ENCODE results near the gene CD81. TPM values are rescaled to one million over a fixed set of nuclear protein-coding genes. Genes with fewer than 3 reads are reported as not detected.

CD81 gene
- total RNA-seq, 3 donors from 2014 or later: 311 to 770 (median 330) TPM

GRCh38 chr11:2421996-2422395, 44.9 kb downstream of the CD81 start:
- no peak for TF ChIP-seq CTCF (IDR thresholded peaks at IDR 0.05)
- TF ChIP-seq POLR2A (IDR thresholded peaks at IDR 0.05): no peak
- TF ChIP-seq POLR2AphosphoS5 (IDR thresholded peaks at IDR 0.05): no peak
- H3K36me3 ChIP-seq: no peaks in the 10 kb centered on the region
- no peak overlapping the region for H3K4me3 ChIP-seq
- no peak overlapping the region for H3K27ac ChIP-seq
- H3K27me3 ChIP-seq: peaks cover 0 to 4% of the 10 kb centered on the region in 2 donors
- intact Hi-C loops (cut with DNase I; ENCODE audit: low total_unique reads): loop anchor here (5.0 kb wide), 1 partner anchor 225 kb away; no protein-coding TSS in a partner anchor
- H3K9me3 ChIP-seq: no peaks in the 10 kb centered on the region
- H3K4me1 ChIP-seq: peaks cover 0 to 3% of the 10 kb centered on the region in 2 donors
- no peak for DNase-seq (ENCODE audit: low spot score in 2 of 2)

GRCh38 chr11:2422461-2423156, 45.5 kb downstream of the CD81 start:
- TF ChIP-seq POLR2A (IDR thresholded peaks at IDR 0.05) (no peak), POLR2AphosphoS5 (IDR thresholded peaks at IDR 0.05) (no peak), CTCF (IDR thresholded peaks at IDR 0.05) (no peak)
- no peak overlapping the region for H3K4me3 ChIP-seq
- peaks cover 0 to 4% of the 10 kb centered on the region in 2 donors for H3K27me3 ChIP-seq
- H3K36me3 ChIP-seq: no peaks in the 10 kb centered on the region
- no peaks in the 10 kb centered on the region for H3K9me3 ChIP-seq
- intact Hi-C loops (cut with DNase I; ENCODE audit: low total_unique reads): loop anchor here (5.0 kb wide), 1 partner anchor 225 kb away; no protein-coding TSS in a partner anchor
- no peak overlapping the region for H3K27ac ChIP-seq
- H3K4me1 ChIP-seq: peaks cover 0 to 3% of the 10 kb centered on the region in 2 donors
- DNase-seq (ENCODE audit: low spot score in 2 of 2): no peak

GRCh38 chr11:2423157-2424025, 46.3 kb downstream of the CD81 start:
- H3K4me1 ChIP-seq: peaks cover 0 to 3% of the 10 kb centered on the region in 2 donors
- no peak overlapping the region for H3K4me3 ChIP-seq
- DNase-seq (ENCODE audit: low spot score in 2 of 2): no peak
- intact Hi-C loops (cut with DNase I; ENCODE audit: low total_unique reads): loop anchor here (5.0 kb wide), 1 partner anchor 226 kb away; no protein-coding TSS in a partner anchor
- H3K27me3 ChIP-seq: peaks cover 0 to 4% of the 10 kb centered on the region in 2 donors
- TF ChIP-seq POLR2A (IDR thresholded peaks at IDR 0.05): no peak
- TF ChIP-seq POLR2AphosphoS5 (IDR thresholded peaks at IDR 0.05): no peak
- TF ChIP-seq CTCF (IDR thresholded peaks at IDR 0.05): no peak
- H3K9me3 ChIP-seq: no peaks in the 10 kb centered on the region
- no peaks in the 10 kb centered on the region for H3K36me3 ChIP-seq
- H3K27ac ChIP-seq: no peak overlapping the region

GRCh38 chr11:2424811-2425495, 47.8 kb downstream of the CD81 start:
- DNase-seq (ENCODE audit: low spot score in 2 of 2): no peak
- intact Hi-C loops (cut with DNase I; ENCODE audit: low total_unique reads): loop anchor here (5.0 kb wide), 2 partner anchors 107 to 228 kb away; no protein-coding TSS in a partner anchor

More at GRCh38 chr11:2424811-2425495, 47.8 kb downstream of the CD81 start:
- H3K36me3 ChIP-seq: no peaks in the 10 kb centered on the region
- H3K9me3 ChIP-seq: no peaks in the 10 kb centered on the region
- H3K27ac ChIP-seq: no peak overlapping the region
- peaks cover 0 to 3% of the 10 kb centered on the region in 2 donors for H3K4me1 ChIP-seq
- peaks cover 0 to 4% of the 10 kb centered on the region in 2 donors for H3K27me3 ChIP-seq
- H3K4me3 ChIP-seq: no peak overlapping the region
- TF ChIP-seq POLR2AphosphoS5 (IDR thresholded peaks at IDR 0.05) (no peak), POLR2A (IDR thresholded peaks at IDR 0.05) (no peak), CTCF (IDR thresholded peaks at IDR 0.05) (no peak)
